NCI-H1417 treated with DMSO at 0.1 percent for 48 hours (cell line): ENCODE measurements around the gene PAIP2B.
"Not testable (repeated sequence)": the region's sequence is repeated elsewhere in the genome, so short reads cannot be mapped to it uniquely, and the experiment has no call there.

ENCODE experiments used
- DNase-seq: peaks from one replicate; lab custom pipeline; 2025; lab: John Stamatoyannopoulos, UW

Gene PAIP2B

DNA sequence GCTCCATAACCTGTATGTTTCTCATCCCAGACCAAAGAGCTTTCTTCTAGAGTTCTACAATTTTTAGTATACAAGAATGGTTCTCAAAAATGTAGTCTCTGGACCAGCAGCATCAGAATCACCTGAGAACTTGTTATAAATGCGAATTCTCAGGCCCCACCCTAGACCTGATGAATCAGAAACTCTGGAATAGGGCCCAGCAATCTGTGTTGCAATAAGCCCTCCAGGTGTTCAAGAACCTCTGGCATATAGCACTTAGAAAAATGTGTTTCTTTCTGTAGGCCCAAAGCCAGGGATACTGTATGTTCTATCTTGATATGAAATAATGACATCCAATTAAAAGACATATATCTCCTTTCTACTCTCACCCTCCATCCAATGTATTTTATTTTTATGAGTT lies 10.4 kb downstream of the PAIP2B start:
- DNase-seq = no peak

DNA sequence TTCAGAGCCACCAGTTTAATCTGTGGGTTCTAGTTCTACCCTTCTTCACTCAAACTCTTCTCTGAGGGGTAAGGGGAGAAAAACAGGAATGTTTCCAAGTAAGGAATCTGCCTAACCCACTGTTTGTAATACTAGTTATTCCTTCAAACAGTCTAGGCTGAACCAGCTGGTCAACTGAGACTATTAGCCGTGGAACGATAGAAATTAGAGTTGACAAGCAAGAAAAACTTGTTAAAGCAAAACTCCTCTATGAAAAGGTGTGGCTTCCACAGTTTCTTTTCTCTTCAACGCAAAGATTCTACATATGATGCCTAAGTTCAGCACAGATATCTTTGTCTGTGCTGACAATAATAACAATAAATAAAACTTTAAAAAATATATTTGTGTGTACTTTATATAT lies 11.5 kb downstream of the PAIP2B start:
- no peak for DNase-seq

- DNase-seq = no peak
Observed at GRCh38 chr2:71212336-71212735, 14.6 kb downstream of the PAIP2B start.

DNA sequence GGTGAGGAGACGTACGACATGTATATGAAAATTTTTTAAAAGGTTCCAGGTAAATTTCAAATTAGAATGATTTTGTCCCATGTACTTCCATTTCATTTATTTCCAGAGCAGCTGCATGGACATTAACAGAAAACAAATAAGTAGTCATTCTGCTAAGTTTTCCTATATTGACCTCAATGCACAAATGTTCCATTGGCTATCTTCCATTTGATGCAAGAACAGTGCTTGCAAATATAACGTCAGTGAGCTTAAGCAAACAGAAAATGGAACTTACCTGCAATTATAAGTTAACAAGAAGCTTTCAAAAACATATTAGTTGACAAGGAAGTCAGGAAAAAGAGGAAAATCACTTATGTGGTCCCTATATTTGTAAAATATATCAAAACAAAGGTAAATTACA lies 16.6 kb downstream of the PAIP2B start:
- no peak for DNase-seq

- DNase-seq = no peak
Observed at GRCh38 chr2:71208756-71209155, 18.1 kb downstream of the PAIP2B start.

DNA sequence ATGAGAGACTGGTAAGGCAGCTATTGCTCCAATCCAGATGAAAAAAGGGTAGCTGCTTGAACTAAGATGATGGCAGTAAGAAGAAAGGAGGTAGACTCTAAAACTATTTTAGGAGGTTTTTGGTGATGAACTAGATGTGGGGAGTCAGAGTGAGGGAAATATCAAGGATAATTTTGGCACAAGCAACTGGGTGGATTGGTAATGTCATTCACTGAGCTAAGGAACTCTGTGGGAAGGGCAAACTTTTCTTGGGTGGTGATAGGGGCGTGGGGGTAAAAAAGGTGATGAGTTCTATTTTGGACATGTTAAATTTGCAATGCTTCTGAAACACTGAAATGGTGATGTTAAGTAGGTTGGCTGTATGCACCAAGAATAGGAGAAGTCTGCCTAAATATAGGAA lies 19.3 kb downstream of the PAIP2B start:
- no peak for DNase-seq

DNA sequence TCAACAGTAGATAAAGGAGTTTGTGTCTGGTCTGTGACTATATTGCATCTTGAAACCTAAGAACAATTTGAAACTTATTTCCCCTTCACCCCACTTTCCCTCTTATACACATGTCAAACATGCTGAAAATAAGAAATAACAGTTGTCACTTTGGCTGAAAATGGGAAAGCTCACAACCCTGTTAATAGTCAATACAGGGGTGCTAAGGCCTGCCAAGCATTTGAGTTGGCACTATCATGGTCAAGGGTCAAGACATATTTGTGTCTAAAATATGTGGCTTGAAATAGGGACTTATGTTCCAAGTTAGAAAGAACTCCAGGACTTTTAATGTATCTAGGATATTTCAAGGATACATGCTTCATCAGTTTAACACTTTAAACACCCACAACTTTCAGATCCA lies 20.6 kb downstream of the PAIP2B start:
- no peak for DNase-seq

GRCh38 chr2:71191570-71191943 lies 35.3 kb downstream of the PAIP2B start:
- DNase-seq = no peak

DNA sequence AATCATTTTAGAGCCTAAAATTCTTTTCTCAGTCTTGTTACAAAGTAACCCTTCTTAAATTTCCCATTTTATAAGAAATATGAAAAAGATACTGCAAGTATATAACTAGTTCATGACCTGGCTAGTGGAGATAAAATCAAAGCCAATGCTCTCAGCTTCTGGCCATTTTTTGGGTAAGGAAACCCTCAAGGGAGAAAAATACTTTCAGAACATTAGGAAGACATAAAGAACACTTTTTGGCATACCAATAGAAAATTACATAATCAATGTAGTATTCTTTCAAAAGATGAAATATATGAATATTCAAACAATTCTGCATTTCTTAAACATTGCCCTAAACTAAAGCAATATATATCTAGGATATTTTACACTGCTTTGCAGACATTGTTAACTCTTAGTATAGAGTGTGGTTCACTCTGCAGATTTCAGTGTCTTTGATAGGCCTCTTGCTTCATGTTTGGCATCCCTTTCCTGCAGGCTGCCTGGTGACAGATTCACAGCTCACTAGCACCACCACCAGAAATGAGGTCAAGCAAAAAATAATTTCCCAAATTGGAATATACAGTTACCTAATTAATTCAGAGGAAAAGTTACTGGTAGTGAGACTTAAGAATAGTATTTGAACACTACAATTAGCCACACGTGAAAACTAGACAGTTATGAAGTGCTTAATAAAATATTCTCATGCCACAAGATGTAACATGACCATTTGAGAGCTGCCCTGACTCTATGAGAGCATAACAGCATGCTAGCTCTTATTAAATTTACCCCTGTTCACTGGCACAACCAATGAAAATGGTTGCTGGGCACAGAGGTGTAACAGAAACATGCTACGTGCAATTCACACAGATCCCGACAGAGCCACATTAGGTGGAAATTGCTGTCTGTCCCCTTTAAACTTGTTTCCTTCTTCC lies 36.0 kb downstream of the PAIP2B start:
- DNase-seq = peak; percentile 5

- DNase-seq = no peak
Observed at GRCh38 chr2:71187589-71187988, 39.3 kb downstream of the PAIP2B start.

DNA sequence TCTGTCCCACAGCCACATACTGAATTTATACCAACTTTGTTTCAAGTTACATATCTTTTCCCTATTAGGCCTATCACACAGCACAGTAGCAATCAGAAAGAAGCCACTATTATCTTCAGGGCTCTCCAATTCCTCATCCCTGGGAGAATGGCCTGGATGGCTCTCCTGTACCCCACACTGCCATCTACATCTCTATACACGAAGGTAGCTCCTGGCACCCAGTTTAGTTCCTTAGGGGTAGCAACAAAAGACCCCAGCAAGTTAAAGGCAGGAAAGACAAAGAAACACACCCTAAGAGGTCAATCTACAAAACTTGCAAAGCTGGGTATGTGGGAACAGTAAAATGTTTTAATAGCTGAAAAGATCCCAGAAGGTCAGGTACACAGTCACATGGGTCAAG lies 39.9 kb downstream of the PAIP2B start:
- DNase-seq = no peak

GRCh38 chr2:71183306-71184115 lies 43.4 kb downstream of the PAIP2B start:
- not testable (repeated sequence) for DNase-seq

- DNase-seq = no peak
Observed at GRCh38 chr2:71181316-71181715, 45.6 kb downstream of the PAIP2B start.

GRCh38 chr2:71178836-71179235 lies 48.1 kb downstream of the PAIP2B start:
- not testable (repeated sequence) for DNase-seq

- no peak for DNase-seq
Observed at GRCh38 chr2:71174207-71174606, 52.7 kb downstream of the PAIP2B start.

DNA sequence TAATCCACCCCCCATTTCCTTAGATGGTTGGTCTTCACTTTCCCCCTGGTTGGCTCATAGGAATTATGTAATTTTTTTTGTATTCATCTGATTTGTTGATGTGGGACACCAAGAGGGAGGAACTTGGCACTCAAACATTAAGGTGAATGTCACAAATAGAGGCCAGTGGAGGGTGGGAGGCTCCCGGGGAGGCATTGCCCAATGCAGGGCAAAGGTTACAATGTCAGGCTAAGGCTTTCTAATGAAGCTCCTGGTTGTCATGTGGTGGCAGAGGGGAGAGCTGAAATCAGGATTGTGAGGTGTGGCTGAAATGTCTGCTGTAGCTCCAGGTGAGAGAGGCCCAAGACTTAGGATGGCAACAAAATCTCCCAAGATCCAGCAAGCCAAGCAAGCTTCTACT lies 53.8 kb downstream of the PAIP2B start:
- no peak for DNase-seq

DNA sequence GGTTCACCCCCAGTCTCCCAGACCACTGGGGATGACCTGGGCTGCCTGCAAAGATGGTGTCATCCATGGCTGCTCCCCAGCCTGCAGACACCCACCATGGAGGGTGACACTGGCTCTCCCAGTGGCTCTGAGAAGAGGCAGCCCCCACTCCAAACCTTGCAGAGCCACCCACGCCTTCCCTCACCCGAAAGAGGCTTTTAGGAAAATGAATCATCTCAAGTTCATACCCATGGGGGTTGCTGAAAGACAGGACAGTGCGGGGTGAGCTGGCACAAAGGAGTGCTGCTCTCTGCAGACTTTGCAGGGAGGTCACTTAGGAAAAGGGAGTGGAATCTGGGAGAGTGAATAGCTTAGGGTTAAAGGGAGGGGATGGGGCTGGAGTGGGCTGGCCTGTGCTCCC lies 60.1 kb downstream of the PAIP2B start:
- DNase-seq = no peak

DNA sequence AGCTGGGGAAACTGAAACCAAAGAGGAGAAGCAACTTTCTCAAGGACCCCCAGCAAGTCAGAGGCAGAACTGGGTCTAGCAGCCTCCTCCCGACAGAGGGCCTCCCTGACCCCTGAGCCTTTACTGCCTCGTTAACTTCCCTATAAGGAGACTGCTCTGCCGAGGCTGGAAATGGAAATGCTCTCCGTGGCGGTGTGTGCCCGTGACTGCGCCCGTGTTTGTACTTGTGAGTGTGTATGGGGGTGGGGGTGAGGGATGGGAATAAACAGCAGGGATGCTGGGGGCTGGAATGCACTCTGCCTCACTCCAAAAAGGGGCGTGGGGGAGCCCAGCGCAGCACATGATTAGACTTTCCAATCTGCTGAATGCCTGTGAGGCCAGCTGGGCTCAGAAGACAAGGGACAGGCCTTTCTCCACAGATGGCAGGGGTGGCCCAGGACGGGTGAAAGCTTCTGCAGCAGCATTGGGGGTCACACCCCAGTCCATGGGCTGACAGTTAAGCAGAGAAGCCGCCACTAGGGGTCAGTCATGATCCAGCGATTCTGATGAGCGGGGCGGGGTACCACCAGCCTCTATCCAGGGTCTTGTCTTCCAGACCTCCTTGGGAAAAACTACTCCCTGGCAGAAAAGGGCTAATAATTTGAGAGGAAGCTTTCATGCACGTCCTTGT lies 69.6 kb downstream of the PAIP2B start:
- DNase-seq = no peak

- DNase-seq = peak; percentile 72
Observed at GRCh38 chr2:71156573-71156972, 70.3 kb downstream of the PAIP2B start.

DNA sequence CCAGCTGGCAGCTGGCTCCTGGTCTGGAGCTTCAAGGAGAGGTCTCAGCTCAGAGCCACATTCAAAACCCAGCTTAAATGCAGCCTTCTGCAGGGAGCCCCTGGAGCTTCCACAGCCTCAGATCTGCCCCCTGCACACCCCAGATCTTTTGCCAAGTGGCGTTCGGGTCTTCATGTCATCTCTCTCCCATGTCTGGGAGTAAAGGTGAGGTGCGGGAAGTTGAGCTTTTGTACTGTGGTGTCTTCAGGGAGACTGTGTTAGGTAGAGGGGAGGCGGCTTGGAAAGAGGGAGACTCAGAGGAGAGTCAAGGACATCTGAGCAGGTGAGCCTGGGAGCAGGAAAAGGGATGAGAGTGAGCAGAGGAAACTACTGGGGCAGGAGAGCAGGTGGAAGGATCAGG lies 71.1 kb downstream of the PAIP2B start:
- DNase-seq = no peak

DNA sequence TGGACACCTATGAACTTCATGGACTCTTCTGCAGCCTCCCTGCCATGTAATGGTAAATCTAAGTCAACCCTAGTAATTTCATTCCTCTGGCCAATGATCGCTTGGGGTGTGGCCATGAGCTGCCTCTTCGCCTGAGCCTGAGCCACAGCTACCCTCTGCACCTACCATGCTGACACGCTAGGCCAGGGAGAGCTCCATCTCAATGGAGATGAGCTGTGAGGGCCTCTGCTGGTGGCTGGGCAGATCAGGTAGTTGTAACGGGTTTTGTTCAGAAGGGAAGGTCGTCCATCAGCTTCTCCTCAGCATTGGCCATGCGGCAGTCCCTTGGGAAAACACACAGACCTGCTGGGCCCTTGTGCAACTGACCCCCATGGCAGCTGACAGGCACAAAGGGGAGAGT lies 72.1 kb downstream of the PAIP2B start:
- DNase-seq = no peak

GRCh38 chr2:71154279-71154678 lies 72.6 kb downstream of the PAIP2B start:
- no peak for DNase-seq
